ENCODE measurements around the gene NPR1.
"Not testable (repeated sequence)": the region's sequence is repeated elsewhere in the genome, so short reads cannot be mapped to it uniquely, and the experiment has no call there.

Gene NPR1

GRCh38 chr1:153651771-153652170, 26.7 kb upstream of the NPR1 start:
- no peak for DNase-seq

GRCh38 chr1:153652805-153653500, 25.5 kb upstream of the NPR1 start:
- peak; percentile 67 for DNase-seq

GRCh38 chr1:153655333-153655732, 23.2 kb upstream of the NPR1 start:
- DNase-seq: no peak

GRCh38 chr1:153658400-153659174, 19.9 kb upstream of the NPR1 start, which contains the start of gene SNAPIN:
Gene SNAPIN, plus strand, starts transcription at chr1:153658703. Its CDS starts 41 bp downstream, at chr1:153658744.
- peak; percentile 91 for DNase-seq

GRCh38 chr1:153659175-153659534, 19.3 kb upstream of the NPR1 start:
- no peak for DNase-seq

- DNase-seq: no peak
Observed at GRCh38 chr1:153659656-153660055, 18.8 kb upstream of the NPR1 start.

GRCh38 chr1:153661111-153661708, 17.3 kb upstream of the NPR1 start:
- no peak for DNase-seq

GRCh38 chr1:153662269-153662668, 16.2 kb upstream of the NPR1 start:
- no peak for DNase-seq

- no peak for DNase-seq
Observed at GRCh38 chr1:153663211-153663610, 15.3 kb upstream of the NPR1 start.

- DNase-seq: no peak
Observed at GRCh38 chr1:153667439-153667838, 11.0 kb upstream of the NPR1 start.

- not testable (repeated sequence) for DNase-seq
Observed at GRCh38 chr1:153668672-153669071, 9.8 kb upstream of the NPR1 start.

GRCh38 chr1:153669606-153670005, 8.9 kb upstream of the NPR1 start:
- no peak for DNase-seq

- no peak for DNase-seq
Observed at GRCh38 chr1:153670257-153670858, 8.1 kb upstream of the NPR1 start.

GRCh38 chr1:153670859-153671627, 7.4 kb upstream of the NPR1 start, which contains the start of gene ILF2:
Gene ILF2, minus strand, starts transcription at chr1:153670993. Its CDS starts 71 bp downstream, at chr1:153670922.
- peak; percentile 100 for DNase-seq

- peak; percentile 36 for DNase-seq
Observed at GRCh38 chr1:153671628-153672353, 6.7 kb upstream of the NPR1 start.

GRCh38 chr1:153673511-153673910, 5.0 kb upstream of the NPR1 start:
- DNase-seq: no peak

- peak; percentile 61 for DNase-seq
Observed at GRCh38 chr1:153677718-153678518, 570 bp upstream of the NPR1 start.

- peak; percentile 23 for DNase-seq
Observed at GRCh38 chr1:153679337-153680119, 1.0 kb downstream of the NPR1 start.

GRCh38 chr1:153680120-153680403, 1.6 kb downstream of the NPR1 start:
- DNase-seq: no peak

- DNase-seq: no peak
Observed at GRCh38 chr1:153682730-153683129, 4.2 kb downstream of the NPR1 start.

All from inflammatory macrophage treated with lipopolysaccharide for 4 hours (primary cell).